ENCODE results near the gene FES. TPM values are rescaled to one million over a fixed set of nuclear protein-coding genes. Genes with fewer than 3 reads are reported as not detected.

Gene FES
- 7.5 and 15.0 TPM in 2 replicates for total RNA-seq

GRCh38 chr15:90883976-90884718 is at the start of gene FES:
Gene FES, plus strand, starts transcription at chr15:90884504. Its CDS starts 542 bp downstream, at chr15:90885046.

GRCh38 chr15:90868261-90868689 is 16.0 kb upstream of the FES start, which contains the start of gene FURIN:
Gene FURIN, plus strand, starts transcription at chr15:90868588. Its CDS starts 7,153 bp downstream, at chr15:90875741.

GRCh38 chr15:90902840-90903732 is 18.8 kb downstream of the FES start, which contains the start of gene MAN2A2:
Gene MAN2A2, plus strand, starts transcription at chr15:90903302. Its CDS starts 906 bp downstream, at chr15:90904208.

GRCh38 chr15:90931828-90932659 is 47.7 kb downstream of the FES start, which contains the start of gene HDDC3:
Gene HDDC3, minus strand, starts transcription at chr15:90932549. Its CDS starts 9 bp downstream, at chr15:90932540.

GRCh38 chr15:90934949-90935751 is 50.8 kb downstream of the FES start, which contains the start of gene UNC45A:
Gene UNC45A, plus strand, starts transcription at chr15:90935285. Its CDS starts 40 bp downstream, at chr15:90935325.

Other genes with a start within 250 kb of the FES start
- 1.6 and 2.3 TPM in 2 replicates for gene BLM, start 167.2 kb upstream of the FES start, total RNA-seq
- gene FURIN, start 15.9 kb upstream of the FES start, total RNA-seq = 50.2 and 70.3 TPM in 2 replicates
- gene MAN2A2, start 18.8 kb downstream of the FES start, total RNA-seq = 8.1 and 20.1 TPM in 2 replicates
- 7.8 and 14.6 TPM in 2 replicates for gene HDDC3, start 48.0 kb downstream of the FES start, total RNA-seq
- 27.8 and 45.8 TPM in 2 replicates for gene UNC45A, start 50.8 kb downstream of the FES start, total RNA-seq
- 7.0 and 11.7 TPM in 2 replicates for gene RCCD1, start 70.4 kb downstream of the FES start, total RNA-seq
- 33.8 and 37.9 TPM in 2 replicates for gene PRC1, start 110.0 kb downstream of the FES start, total RNA-seq
- gene VPS33B, start 138.1 kb downstream of the FES start, total RNA-seq = 8.1 and 8.7 TPM in 2 replicates
- 0.16 TPM in 1 of 2 replicates, not detected in the other for gene SV2B, start 215.8 kb downstream of the FES start, total RNA-seq

All from cardiac atrium fibroblast (primary cell).